Measurements from ENCODE around the gene ATF4.

Gene ATF4

DNA sequence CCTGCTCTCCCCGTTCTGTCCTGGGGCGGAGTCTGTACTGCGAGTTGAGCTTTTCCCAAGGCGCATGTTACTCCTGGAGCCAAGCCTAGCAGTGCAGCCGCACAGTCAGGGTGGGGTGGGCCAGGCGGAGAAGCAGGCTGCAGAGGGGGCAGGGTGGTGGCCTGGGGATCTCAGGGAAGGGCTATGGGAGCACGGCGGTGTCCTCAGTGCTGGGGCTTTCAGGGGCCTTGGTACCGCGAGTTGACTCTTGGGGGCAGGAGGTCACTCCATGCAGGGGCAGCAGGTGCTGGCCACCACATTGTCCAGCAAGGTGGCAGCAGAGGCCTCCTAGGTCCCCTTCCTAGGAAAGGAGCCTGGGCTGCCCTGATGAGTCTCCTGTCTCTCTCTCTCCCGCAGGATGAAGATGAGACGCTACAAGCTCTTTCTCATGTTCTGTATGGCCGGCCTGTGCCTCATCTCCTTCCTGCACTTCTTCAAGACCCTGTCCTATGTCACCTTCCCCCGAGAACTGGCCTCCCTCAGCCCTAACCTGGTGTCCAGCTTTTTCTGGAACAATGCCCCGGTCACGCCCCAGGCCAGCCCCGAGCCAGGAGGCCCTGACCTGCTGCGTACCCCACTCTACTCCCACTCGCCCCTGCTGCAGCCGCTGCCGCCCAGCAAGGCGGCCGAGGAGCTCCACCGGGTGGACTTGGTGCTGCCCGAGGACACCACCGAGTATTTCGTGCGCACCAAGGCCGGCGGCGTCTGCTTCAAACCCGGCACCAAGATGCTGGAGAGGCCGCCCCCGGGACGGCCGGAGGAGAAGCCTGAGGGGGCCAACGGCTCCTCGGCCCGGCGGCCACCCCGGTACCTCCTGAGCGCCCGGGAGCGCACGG lies 33.2 kb upstream of the ATF4 start:
- H3K9me3 ChIP-seq (ENCODE audit: control insufficient read depth, insufficient read depth, low read length) = no peaks in the 10 kb centered on the region
- peaks cover 19% of the 10 kb centered on the region for H3K79me2 ChIP-seq (ENCODE audit: control insufficient read depth, low read length)
- TF ChIP-seq, protein P1, sequence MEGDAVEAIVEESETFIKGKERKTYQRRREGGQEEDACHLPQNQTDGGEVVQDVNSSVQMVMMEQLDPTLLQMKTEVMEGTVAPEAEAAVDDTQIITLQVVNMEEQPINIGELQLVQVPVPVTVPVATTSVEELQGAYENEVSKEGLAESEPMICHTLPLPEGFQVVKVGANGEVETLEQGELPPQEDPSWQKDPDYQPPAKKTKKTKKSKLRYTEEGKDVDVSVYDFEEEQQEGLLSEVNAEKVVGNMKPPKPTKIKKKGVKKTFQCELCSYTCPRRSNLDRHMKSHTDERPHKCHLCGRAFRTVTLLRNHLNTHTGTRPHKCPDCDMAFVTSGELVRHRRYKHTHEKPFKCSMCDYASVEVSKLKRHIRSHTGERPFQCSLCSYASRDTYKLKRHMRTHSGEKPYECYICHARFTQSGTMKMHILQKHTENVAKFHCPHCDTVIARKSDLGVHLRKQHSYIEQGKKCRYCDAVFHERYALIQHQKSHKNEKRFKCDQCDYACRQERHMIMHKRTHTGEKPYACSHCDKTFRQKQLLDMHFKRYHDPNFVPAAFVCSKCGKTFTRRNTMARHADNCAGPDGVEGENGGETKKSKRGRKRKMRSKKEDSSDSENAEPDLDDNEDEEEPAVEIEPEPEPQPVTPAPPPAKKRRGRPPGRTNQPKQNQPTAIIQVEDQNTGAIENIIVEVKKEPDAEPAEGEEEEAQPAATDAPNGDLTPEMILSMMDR (IDR thresholded peaks at IDR 0.05; ENCODE audit: low read depth, low read length, poor library complexity, severe bottlenecking) = no peak
- no peak for TF ChIP-seq EZH2phosphoT487 (IDR thresholded peaks at IDR 0.05; ENCODE audit: borderline replicate concordance, low read length)
- H4K20me1 ChIP-seq (ENCODE audit: control insufficient read depth, insufficient read depth, low read depth, low read length) = no peaks in the 10 kb centered on the region; the same call in 1 of the 2 replicates
- H3K27me3 ChIP-seq (ENCODE audit: control insufficient read depth, low read length) = no peaks in the 10 kb centered on the region
- H3F3A ChIP-seq (ENCODE audit: control insufficient read depth, insufficient read depth) = 0 out of 2 replicates have a peak, but pooled peaks cover 4% of the 10 kb centered on the region
- H3K36me3 ChIP-seq (ENCODE audit: control insufficient read depth, low read length) = peaks cover 34% of the 10 kb centered on the region
- H3K27ac ChIP-seq (ENCODE audit: low read depth, low read length) = no peak overlapping the region
- no peak overlapping the region for H3K4me2 ChIP-seq (ENCODE audit: low read length)
- H3K4me3 ChIP-seq (ENCODE audit: low read length) = no peak overlapping the region
- H3K4me1 ChIP-seq (ENCODE audit: control insufficient read depth, low read length) = peaks cover 22% of the 10 kb centered on the region
- H3K9me2 ChIP-seq (replicated peaks; ENCODE audit: control insufficient read depth, low read length) = no peaks in the 10 kb centered on the region

DNA sequence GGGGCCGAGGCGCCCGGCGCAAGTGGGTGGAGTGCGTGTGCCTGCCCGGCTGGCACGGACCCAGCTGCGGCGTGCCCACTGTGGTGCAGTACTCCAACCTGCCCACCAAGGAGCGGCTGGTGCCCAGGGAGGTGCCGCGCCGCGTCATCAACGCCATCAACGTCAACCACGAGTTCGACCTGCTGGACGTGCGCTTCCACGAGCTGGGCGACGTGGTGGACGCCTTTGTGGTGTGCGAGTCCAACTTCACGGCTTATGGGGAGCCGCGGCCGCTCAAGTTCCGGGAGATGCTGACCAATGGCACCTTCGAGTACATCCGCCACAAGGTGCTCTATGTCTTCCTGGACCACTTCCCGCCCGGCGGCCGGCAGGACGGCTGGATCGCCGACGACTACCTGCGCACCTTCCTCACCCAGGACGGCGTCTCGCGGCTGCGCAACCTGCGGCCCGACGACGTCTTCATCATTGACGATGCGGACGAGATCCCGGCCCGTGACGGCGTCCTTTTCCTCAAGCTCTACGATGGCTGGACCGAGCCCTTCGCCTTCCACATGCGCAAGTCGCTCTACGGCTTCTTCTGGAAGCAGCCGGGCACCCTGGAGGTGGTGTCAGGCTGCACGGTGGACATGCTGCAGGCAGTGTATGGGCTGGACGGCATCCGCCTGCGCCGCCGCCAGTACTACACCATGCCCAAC lies 32.4 kb upstream of the ATF4 start:
- Histone ChIP-seq H3K27ac (ENCODE audit: low read depth, low read length) (no peak overlapping the region), H4K20me1 (ENCODE audit: control insufficient read depth, insufficient read depth, low read depth, low read length) (no peaks in the 10 kb centered on the region; the same call in 1 of the 2 replicates), H3K4me2 (ENCODE audit: low read length) (no peak overlapping the region), H3K79me2 (ENCODE audit: control insufficient read depth, low read length) (peaks cover 15% of the 10 kb centered on the region), H3F3A (ENCODE audit: control insufficient read depth, insufficient read depth) (0 out of 2 replicates have a peak, but pooled peaks cover 4% of the 10 kb centered on the region), H3K36me3 (ENCODE audit: control insufficient read depth, low read length) (peaks cover 30% of the 10 kb centered on the region), H3K4me1 (ENCODE audit: control insufficient read depth, low read length) (peaks cover 22% of the 10 kb centered on the region), H3K27me3 (ENCODE audit: control insufficient read depth, low read length) (no peaks in the 10 kb centered on the region), H3K9me2 (replicated peaks; ENCODE audit: control insufficient read depth, low read length) (no peaks in the 10 kb centered on the region), H3K4me3 (ENCODE audit: low read length) (no peak overlapping the region), H3K9me3 (ENCODE audit: control insufficient read depth, insufficient read depth, low read length) (no peaks in the 10 kb centered on the region)
- TF ChIP-seq EZH2phosphoT487 (IDR thresholded peaks at IDR 0.05; ENCODE audit: borderline replicate concordance, low read length) = no peak
- TF ChIP-seq, protein P1 (IDR thresholded peaks at IDR 0.05; ENCODE audit: low read depth, low read length, poor library complexity, severe bottlenecking) = no peak

DNA sequence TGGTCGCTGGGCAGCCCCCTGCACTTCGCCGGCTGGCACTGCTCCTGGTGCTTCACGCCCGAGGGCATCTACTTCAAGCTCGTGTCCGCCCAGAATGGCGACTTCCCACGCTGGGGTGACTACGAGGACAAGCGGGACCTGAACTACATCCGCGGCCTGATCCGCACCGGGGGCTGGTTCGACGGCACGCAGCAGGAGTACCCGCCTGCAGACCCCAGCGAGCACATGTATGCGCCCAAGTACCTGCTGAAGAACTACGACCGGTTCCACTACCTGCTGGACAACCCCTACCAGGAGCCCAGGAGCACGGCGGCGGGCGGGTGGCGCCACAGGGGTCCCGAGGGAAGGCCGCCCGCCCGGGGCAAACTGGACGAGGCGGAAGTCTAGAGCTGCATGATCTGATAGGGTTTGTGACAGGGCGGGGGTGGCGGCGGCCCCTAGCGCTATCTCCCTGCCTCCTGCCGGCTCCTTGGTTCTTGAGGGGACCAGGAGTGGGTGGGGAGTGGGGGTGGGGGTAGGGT lies 31.7 kb upstream of the ATF4 start:
- H3K4me2 ChIP-seq (ENCODE audit: low read length) = no peak overlapping the region
- H3K4me3 ChIP-seq (ENCODE audit: low read length) = no peak overlapping the region
- H3K79me2 ChIP-seq (ENCODE audit: control insufficient read depth, low read length) = peaks cover 14% of the 10 kb centered on the region
- 0 out of 2 replicates have a peak, but pooled peaks cover 4% of the 10 kb centered on the region for H3F3A ChIP-seq (ENCODE audit: control insufficient read depth, insufficient read depth)
- no peaks in the 10 kb centered on the region for H3K9me2 ChIP-seq (replicated peaks; ENCODE audit: control insufficient read depth, low read length)
- H3K27ac ChIP-seq (ENCODE audit: low read depth, low read length) = no peak overlapping the region
- TF ChIP-seq, protein P1 (IDR thresholded peaks at IDR 0.05; ENCODE audit: low read depth, low read length, poor library complexity, severe bottlenecking) = no peak
- TF ChIP-seq EZH2phosphoT487 (IDR thresholded peaks at IDR 0.05; ENCODE audit: borderline replicate concordance, low read length) = no peak
- peaks cover 29% of the 10 kb centered on the region for H3K36me3 ChIP-seq (ENCODE audit: control insufficient read depth, low read length)
- H3K27me3 ChIP-seq (ENCODE audit: control insufficient read depth, low read length) = no peaks in the 10 kb centered on the region
- no peaks in the 10 kb centered on the region; the same call in 1 of the 2 replicates for H4K20me1 ChIP-seq (ENCODE audit: control insufficient read depth, insufficient read depth, low read depth, low read length)
- peaks cover 22% of the 10 kb centered on the region for H3K4me1 ChIP-seq (ENCODE audit: control insufficient read depth, low read length)
- no peaks in the 10 kb centered on the region for H3K9me3 ChIP-seq (ENCODE audit: control insufficient read depth, insufficient read depth, low read length)

All from DOHH2 (cell line).